K562 (cell line): ENCODE measurements around the gene SAPCD1. TPM values are rescaled to one million over a fixed set of nuclear protein-coding genes. Genes with fewer than 3 reads are reported as not detected.

ENCODE experiments used
- BRD9 ChIP-seq: fragments of 450-650 bp; IDR thresholded peaks from 2 replicates; pipeline ENCODE4 v1.6.1; 2018; ENCODE audit warnings: low read depth; ENCODE audit not compliant: partially characterized antibody
- ETV5 ChIP-seq: sonication (generic); formaldehyde crosslinking; IDR thresholded peaks from 2 replicates; pipeline ENCODE4 v1.4.0; 2020; ENCODE audit warnings: low read depth, mild to moderate bottlenecking, missing genetic modification reagents
- FIP1L1 ChIP-seq: fragments of 200-400 bp; formaldehyde crosslinking; IDR thresholded peaks from 2 replicates; pipeline ENCODE4 v1.6.1; 2018; ENCODE audit warnings: mild to moderate bottlenecking, low read depth, low read length; ENCODE audit not compliant: poor library complexity, severe bottlenecking
- FOXK2 ChIP-seq, 2 experiments: fragments of 450-650 bp; IDR thresholded peaks in 1 of 2; conservative IDR thresholded peaks in 1 of 2; 2 replicates each; pipeline ENCODE4 v1.6.1; 2016; ENCODE audit warnings: low read depth in 2 of 2, mild to moderate bottlenecking in 1 of 2
- FOXM1 ChIP-seq, 2 experiments: fragments of 450-650 bp in 1 of 2; sonication (generic) in 1 of 2; formaldehyde crosslinking in 1 of 2; IDR thresholded peaks; 2 replicates each; pipeline versions ENCODE4 v1.6.1 to v1.9.0; 2017 to 2022; ENCODE audit warnings: low read depth in 2 of 2, mild to moderate bottlenecking in 2 of 2, missing genetic modification reagents in 1 of 2, moderate library complexity in 1 of 2
- HMGXB4 ChIP-seq: sonication (generic); formaldehyde crosslinking; IDR thresholded peaks from 2 replicates; pipeline ENCODE4 v1.8.1; 2023; ENCODE audit warnings: mild to moderate bottlenecking, missing genetic modification reagents
- MYNN ChIP-seq, 2 experiments: sonication (generic); formaldehyde crosslinking in 1 of 2; IDR thresholded peaks; 2 replicates each; pipeline versions ENCODE4 v1.5.0 to v1.6.1; 2016 to 2020; ENCODE audit warnings: antibody characterized with exemption in 1 of 2, missing genetic modification reagents in 1 of 2
- NFXL1 ChIP-seq: fragments of 450-650 bp; formaldehyde crosslinking; IDR thresholded peaks from 2 replicates; pipeline ENCODE4 v1.4.0; 2021; ENCODE audit warnings: mild to moderate bottlenecking
- PCBP2 ChIP-seq: fragments of 200-400 bp; formaldehyde crosslinking; IDR thresholded peaks from 2 replicates; pipeline ENCODE4 v1.6.1; 2018; ENCODE audit warnings: low read length, low read depth, mild to moderate bottlenecking, moderate library complexity; ENCODE audit not compliant: poor library complexity, severe bottlenecking
- SAP30 ChIP-seq: fragments of 200-600 bp; sonication (generic); IDR thresholded peaks from 2 replicates; pipeline ENCODE4 v1.6.1; 2012; ENCODE audit warnings: borderline replicate concordance, low read depth, mild to moderate bottlenecking, moderate library complexity, low read length, control low read depth, inconsistent platforms; ENCODE audit not compliant: insufficient read depth, poor library complexity, severe bottlenecking
- SRSF3 ChIP-seq: fragments of 200-400 bp; formaldehyde crosslinking; IDR thresholded peaks from 2 replicates; pipeline ENCODE4 v1.6.1; 2016; ENCODE audit warnings: mild to moderate bottlenecking, low read length, moderate library complexity; ENCODE audit not compliant: insufficient read depth
- TBL1XR1 ChIP-seq, 2 experiments: IDR thresholded peaks; 2 replicates each; pipeline ENCODE4 v1.6.1; 2012; ENCODE audit warnings: improper control_type of control experiment in 2 of 2, low read length in 2 of 2, mild to moderate bottlenecking in 1 of 2
- THRB ChIP-seq: fragments of 450-650 bp; formaldehyde crosslinking; conservative IDR thresholded peaks from 2 replicates; pipeline ENCODE4 v1.4.0; 2022; ENCODE audit warnings: mild to moderate bottlenecking, missing genetic modification characterization
- ZBTB7A ChIP-seq: IDR thresholded peaks from 2 replicates; pipeline ENCODE4 v1.6.1; 2011; ENCODE audit warnings: low read depth, mild to moderate bottlenecking, low read length, moderate library complexity, borderline replicate concordance; ENCODE audit not compliant: control insufficient read depth
- ZFX ChIP-seq: sonication (generic); formaldehyde crosslinking; IDR thresholded peaks from 2 replicates; pipeline ENCODE4 v1.8.0; 2022; ENCODE audit warnings: mild to moderate bottlenecking, missing genetic modification reagents, moderate library complexity
- ZNF785 ChIP-seq: fragments of 250-450 bp; sonication (Bioruptor Pico); IDR thresholded peaks from 2 replicates; pipeline ENCODE4 v1.4.0; 2020; ENCODE audit warnings: mild to moderate bottlenecking
- polyA plus RNA-seq, 8 experiments: library from polyadenylated mRNA; depleted of rRNA in 4 of 8; stranded (reverse) in 5 of 8; unstranded in 3 of 8; fragments of >200 nt; fragmentation: Nextera tagmentation in 2 of 8; fragmentation: Illumina TruSeq in 1 of 8; extraction: Ambion mirVana in 2 of 8; extraction: Trizol in 1 of 8; gene quantifications; 2 replicates each; pipeline versions ENCODE4 v1.2.1 to v1.2.3, GENCODE V29; 2011 to 2014; ENCODE audit warnings: inconsistent platforms in 1 of 8, missing spikeins in 1 of 8
- total RNA-seq, 7 experiments: library from RNA; depleted of rRNA in 6 of 7; stranded (reverse); fragments of >200 nt in 6 of 7; fragmentation: Illumina TruSeq in 2 of 7; extraction: Trizol in 2 of 7; gene quantifications; 2 replicates each; pipeline versions ENCODE4 v1.2.1 to v1.2.3, GENCODE V29; 2011 to 2021; ENCODE audit warnings: low replicate concordance in 1 of 7
- TF ChIP-seq, protein P1 (sequence below): sonication (generic); formaldehyde crosslinking; IDR thresholded peaks from 2 replicates; pipeline ENCODE4 v1.8.0; 2022; ENCODE audit warnings: mild to moderate bottlenecking, missing genetic modification reagents, borderline replicate concordance
- TF ChIP-seq, protein P2 (sequence below): sonication (generic); formaldehyde crosslinking; IDR thresholded peaks from 2 replicates; pipeline ENCODE4 v1.8.1; 2023; ENCODE audit warnings: mild to moderate bottlenecking, missing genetic modification reagents

Gene SAPCD1
- total and polyA plus RNA-seq, 9 of the 15 experiments (the other 6 are each of a cell fraction or from before 2014, with no cell fraction given): 2.6 to 30.2 (median 7.4) TPM

- TF ChIP-seq SRSF3 (peak; percentile 92), ZFX (CRISPR knock-in tag) (peak; percentile 53), FOXM1 (IDR thresholded peaks at IDR 0.05; ENCODE audit: low read depth) (no peak), FOXM1 (CRISPR knock-in tag; IDR thresholded peaks at IDR 0.05; ENCODE audit: low read depth) (peak; percentile 20; the same call in 1 of the 2 replicates), ZBTB7A (peak; percentile 96; the same call in 1 of the 2 replicates), TBL1XR1 (IDR thresholded peaks at IDR 0.05; ENCODE audit: low read length in 2 of 2) (peak in 1 of 2 experiments; percentile 48; a peak in 1 of 4 replicates), HMGXB4 (CRISPR knock-in tag) (no peak), ZNF785 (CRISPR knock-in tag) (no peak), ETV5 (CRISPR knock-in tag) (peak; percentile 59; the same call in 1 of the 2 replicates), SAP30 (peak; percentile 100), MYNN (IDR thresholded peaks at IDR 0.05) (no peak), MYNN (CRISPR knock-in tag; IDR thresholded peaks at IDR 0.05) (no peak), NFXL1 (CRISPR knock-in tag) (no peak), FOXK2 (conservative IDR thresholded peaks at IDR 0.05 in 1 of 2, IDR thresholded peaks at IDR 0.05 in 1 of 2; ENCODE audit: low read depth in 2 of 2) (peak in 1 of 2 experiments; percentile 58; a peak in 2 of 4 replicates), PCBP2 (no peak), THRB (CRISPR knock-in tag) (peak; percentile 46; the same call in 1 of the 2 replicates), FIP1L1 (no peak), BRD9 (peak; percentile 79)
- TF ChIP-seq, protein P1, sequence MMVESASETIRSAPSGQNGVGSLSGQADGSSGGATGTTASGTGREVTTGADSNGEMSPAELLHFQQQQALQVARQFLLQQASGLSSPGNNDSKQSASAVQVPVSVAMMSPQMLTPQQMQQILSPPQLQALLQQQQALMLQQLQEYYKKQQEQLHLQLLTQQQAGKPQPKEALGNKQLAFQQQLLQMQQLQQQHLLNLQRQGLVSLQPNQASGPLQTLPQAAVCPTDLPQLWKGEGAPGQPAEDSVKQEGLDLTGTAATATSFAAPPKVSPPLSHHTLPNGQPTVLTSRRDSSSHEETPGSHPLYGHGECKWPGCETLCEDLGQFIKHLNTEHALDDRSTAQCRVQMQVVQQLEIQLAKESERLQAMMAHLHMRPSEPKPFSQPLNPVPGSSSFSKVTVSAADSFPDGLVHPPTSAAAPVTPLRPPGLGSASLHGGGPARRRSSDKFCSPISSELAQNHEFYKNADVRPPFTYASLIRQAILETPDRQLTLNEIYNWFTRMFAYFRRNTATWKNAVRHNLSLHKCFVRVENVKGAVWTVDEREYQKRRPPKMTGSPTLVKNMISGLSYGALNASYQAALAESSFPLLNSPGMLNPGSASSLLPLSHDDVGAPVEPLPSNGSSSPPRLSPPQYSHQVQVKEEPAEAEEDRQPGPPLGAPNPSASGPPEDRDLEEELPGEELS: peak; percentile 94
- TF ChIP-seq, protein P2, sequence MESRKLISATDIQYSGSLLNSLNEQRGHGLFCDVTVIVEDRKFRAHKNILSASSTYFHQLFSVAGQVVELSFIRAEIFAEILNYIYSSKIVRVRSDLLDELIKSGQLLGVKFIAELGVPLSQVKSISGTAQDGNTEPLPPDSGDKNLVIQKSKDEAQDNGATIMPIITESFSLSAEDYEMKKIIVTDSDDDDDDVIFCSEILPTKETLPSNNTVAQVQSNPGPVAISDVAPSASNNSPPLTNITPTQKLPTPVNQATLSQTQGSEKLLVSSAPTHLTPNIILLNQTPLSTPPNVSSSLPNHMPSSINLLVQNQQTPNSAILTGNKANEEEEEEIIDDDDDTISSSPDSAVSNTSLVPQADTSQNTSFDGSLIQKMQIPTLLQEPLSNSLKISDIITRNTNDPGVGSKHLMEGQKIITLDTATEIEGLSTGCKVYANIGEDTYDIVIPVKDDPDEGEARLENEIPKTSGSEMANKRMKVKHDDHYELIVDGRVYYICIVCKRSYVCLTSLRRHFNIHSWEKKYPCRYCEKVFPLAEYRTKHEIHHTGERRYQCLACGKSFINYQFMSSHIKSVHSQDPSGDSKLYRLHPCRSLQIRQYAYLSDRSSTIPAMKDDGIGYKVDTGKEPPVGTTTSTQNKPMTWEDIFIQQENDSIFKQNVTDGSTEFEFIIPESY: no peak
Observed at GRCh38 chr6:31794866-31795615, 32.6 kb downstream of the SAPCD1 start (continued).
